Stimulated activated naive CD4-positive, alpha-beta T cell treated with Interleukin-2 at 50 U/mL for 16 hours (primary cell): ENCODE results near the gene C14orf180.

Experiments used
- DNase-seq: peaks from one replicate; lab custom pipeline; 2025; lab: John Stamatoyannopoulos, UW

Gene C14orf180

GRCh38 chr14:104550340-104550860 is 29.2 kb upstream of the C14orf180 start:
- DNase-seq, result no peak

- no peak for DNase-seq
Measured at GRCh38 chr14:104550861-104551728, 28.5 kb upstream of the C14orf180 start.

GRCh38 chr14:104551851-104552737 is 27.5 kb upstream of the C14orf180 start:
- no peak for DNase-seq

- no peak for DNase-seq
Measured at GRCh38 chr14:104552738-104553125, 26.8 kb upstream of the C14orf180 start.

GRCh38 chr14:104553166-104554087 is 26.1 kb upstream of the C14orf180 start:
- DNase-seq, result no peak

- DNase-seq, result no peak
Measured at GRCh38 chr14:104554088-104554607, 25.4 kb upstream of the C14orf180 start.

GRCh38 chr14:104554608-104555429 is 24.7 kb upstream of the C14orf180 start:
- no peak for DNase-seq

GRCh38 chr14:104555430-104556255 is 23.9 kb upstream of the C14orf180 start:
- no peak for DNase-seq

- DNase-seq, result no peak
Measured at GRCh38 chr14:104556256-104557021, 23.1 kb upstream of the C14orf180 start.

GRCh38 chr14:104557086-104557485 is 22.5 kb upstream of the C14orf180 start:
- DNase-seq, result no peak

GRCh38 chr14:104557766-104558165 is 21.8 kb upstream of the C14orf180 start:
- no peak for DNase-seq

- DNase-seq, result no peak
Measured at GRCh38 chr14:104558231-104559027, 21.1 kb upstream of the C14orf180 start.

- no peak for DNase-seq
Measured at GRCh38 chr14:104559028-104559803, 20.3 kb upstream of the C14orf180 start.

GRCh38 chr14:104559804-104560585 is 19.6 kb upstream of the C14orf180 start:
- no peak for DNase-seq

- DNase-seq, result no peak
Measured at GRCh38 chr14:104560586-104560945, 19.0 kb upstream of the C14orf180 start.

- DNase-seq, result no peak
Measured at GRCh38 chr14:104561124-104561557, 18.4 kb upstream of the C14orf180 start.
